LHCN-M2 (cell line): ENCODE data around the gene SYK. TPM values are rescaled to one million over a fixed set of nuclear protein-coding genes. Genes with fewer than 3 reads are reported as not detected.

Experiments
- DNase-seq: peaks from one replicate; pipeline ENCODE4 v3.0.0-alpha.2; 2012; ENCODE audit warnings: low read depth
- total RNA-seq: library from RNA; depleted of rRNA; stranded (reverse); fragments of >200 nt; gene quantifications from 2 replicates; pipeline ENCODE4 v1.2.3, GENCODE V29; 2014

SYK gene
- total RNA-seq, 1 experiment from 2014 or later, result not detected

DNA sequence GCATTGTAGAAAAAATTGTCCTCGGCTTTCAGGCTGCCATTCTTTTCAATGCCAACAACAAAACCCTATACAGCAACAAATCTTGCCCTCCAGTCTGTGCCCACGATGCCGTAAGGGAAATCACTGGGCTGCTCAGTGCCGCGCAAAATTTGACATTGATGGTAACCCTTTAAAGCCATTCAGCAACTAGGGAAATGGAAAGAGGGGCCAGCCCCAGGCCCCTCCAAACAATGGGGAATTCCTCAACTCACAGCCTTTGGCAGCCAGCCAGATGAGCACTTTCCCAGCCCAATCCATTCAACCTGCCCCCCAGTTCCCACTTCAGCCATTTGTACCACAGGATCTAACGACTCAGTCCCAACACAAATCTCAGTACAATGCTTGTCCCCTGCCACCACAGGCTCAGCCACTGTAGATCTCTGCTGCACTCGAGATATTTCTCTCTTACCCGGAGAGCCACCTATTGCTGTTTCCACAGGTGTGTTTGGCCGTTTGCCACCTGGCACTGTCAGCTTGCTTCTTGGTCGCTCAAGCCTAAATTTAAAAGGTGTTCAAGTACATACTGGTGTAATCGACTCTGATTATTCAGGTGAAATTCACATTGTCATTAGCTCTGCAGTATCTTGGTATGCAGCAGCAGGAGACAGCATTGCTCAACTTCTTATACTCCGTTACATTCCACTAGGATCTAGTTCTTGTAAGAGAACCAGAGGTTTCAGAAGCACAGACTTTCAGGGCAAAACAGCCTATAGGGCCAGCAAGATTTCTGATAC, 103.3 kb downstream of the SYK start:
- DNase-seq, result no peak

DNA sequence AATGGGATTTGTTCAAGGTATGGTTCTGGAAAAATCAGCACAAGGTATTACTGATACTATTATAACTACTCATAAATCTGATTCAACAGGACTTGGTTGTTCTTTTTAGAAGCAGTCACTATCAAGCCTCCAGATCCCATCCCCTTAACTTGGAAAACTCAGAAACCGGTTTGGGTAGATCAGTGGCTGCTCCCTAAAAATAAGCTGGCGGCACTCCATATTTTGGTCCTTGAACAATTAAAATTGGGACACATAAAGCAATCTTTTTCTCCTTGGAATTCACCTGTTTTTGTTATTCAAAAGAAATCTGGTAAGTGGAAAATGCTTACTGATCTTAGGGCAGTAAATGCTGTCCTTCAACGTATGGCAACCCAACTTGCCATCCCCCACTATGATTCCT, 104.2 kb downstream of the SYK start:
- DNase-seq, result no peak

DNA sequence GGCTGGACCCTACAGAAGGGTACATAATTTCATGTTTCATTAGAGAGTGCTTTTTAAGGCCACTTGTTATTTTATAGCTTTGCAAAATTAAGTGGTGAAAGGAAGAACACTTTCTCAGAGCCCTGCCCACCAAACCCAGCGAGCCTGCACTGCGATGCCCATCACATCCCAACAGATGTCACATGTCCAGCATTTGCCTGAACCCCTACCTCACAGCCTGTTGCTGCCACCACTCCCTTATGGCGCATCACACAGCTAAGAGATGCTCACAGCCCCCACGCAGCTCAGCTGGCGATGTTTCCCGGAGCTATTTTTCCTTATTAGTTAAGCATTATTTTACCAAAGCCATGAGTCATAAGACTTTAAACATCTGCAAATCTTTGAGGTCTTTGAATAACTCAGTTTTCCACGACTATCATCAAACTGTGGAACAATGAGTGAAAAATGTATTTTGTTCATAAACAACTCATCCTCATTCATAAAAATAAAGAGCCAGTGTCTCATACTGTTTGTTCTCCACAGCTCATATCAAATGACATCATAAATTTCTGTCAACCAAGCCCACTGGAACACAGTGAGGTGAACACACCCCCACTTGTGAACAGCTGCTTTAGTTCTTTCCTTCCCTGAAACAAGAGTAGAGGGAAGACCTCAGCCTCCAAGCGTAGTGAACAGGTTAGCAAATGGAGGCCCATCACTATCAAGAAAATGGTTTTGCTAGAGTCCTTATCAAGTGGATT, 104.9 kb downstream of the SYK start:
- DNase-seq, result peak; percentile 63

DNA sequence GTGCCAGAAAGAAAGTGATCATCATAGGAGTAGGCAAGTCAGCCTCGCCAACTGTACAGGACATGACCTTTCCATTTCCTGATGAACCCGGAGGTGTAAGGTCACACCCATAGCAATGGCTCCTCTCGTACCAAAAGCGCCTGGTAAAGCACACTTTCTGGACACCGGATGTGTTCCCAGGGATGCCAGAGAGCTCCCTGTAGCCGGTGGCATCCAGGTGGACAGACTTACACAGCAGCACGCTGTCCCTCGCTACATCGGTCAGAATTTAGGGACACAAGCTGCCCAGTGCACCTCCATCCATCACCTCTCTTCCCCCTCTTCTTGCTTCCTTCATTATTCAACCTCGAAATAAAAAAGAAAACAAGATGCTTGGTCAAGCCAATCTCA, 105.4 kb downstream of the SYK start:
- DNase-seq, result no peak

DNA sequence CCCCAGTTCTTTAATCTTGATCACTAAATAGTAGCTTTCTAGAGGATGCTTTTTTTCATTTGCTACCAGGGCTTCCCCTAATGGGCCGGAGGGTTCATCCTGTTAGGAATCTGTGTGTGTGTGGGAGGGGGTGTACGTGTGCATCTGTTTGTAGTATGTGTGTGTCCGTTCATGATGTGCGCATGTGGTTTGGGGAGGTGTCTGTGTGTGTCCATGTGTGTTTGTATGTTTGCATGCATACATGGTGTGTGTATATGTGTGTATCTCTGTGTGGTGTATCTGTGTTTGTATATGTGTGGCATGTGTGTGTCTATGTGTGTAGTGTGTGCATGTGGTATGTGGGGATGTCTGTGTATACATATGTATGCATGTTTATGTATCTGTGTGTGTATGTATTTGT, 106.2 kb downstream of the SYK start:
- no peak for DNase-seq

DNA sequence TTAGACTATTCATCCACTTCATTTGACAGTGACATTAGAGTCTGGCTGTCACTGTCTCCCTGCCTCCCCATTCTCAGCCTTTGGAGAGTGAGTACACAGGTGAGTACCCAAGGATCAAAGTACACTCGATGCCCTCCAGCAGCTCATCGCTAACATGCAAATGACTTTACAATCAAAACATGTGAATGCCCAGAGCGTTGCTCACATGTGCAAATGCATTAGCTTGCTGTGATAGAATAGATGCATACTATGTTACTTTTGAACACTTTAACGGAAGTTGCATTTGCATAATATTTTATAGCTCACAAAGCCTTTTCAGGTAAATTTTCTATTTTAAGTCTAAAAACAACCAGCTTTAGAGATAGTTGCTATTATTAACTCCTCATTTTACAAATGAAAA, 107.6 kb downstream of the SYK start:
- no peak for DNase-seq

DNA sequence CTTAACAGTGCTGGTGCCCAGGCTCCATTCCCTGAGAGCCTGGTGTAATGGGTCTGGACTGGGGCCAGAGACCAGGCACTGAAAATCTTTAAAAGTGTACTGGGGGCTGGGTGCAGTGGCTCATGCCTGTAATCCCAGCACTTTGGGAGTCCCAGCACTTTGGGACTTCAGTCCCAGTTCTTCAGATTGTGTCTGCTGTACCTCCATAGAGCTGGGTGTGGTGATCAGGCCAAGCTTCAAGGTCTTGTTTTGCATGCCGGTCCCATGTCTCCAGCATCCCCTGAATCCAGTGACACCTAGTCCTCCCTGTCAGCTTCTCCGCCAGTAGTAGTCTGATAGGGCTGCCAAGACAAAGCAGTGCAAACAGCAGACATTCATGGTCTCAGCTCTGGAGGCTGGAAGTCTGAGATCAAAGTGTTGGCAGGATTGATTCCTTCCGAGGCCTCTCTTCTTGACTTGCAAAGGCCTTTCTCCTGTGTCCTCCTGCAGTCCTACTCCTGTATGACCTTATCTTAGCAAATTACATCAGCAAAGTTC, 108.2 kb downstream of the SYK start:
- DNase-seq, result no peak

DNA sequence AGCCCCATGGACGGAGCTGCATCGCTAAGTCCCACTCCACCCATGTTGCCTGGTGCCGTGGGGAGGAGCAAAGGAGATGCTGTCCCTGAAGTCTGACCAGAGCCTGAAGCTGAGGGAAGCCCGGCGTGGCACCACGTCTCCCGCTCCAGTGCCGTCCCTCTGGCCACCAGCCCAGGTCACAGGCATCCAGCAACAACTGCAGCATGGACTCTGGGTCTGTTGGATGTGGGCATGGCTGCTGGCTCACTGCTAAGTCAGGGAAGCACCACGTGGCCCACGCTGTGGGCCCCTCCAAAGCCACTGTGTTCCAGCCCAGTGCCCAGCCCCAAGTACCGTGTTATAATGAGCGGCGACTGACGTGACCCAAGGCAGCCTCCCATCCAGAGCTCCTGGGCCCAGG, 112.6 kb downstream of the SYK start:
- DNase-seq, result no peak

DNA sequence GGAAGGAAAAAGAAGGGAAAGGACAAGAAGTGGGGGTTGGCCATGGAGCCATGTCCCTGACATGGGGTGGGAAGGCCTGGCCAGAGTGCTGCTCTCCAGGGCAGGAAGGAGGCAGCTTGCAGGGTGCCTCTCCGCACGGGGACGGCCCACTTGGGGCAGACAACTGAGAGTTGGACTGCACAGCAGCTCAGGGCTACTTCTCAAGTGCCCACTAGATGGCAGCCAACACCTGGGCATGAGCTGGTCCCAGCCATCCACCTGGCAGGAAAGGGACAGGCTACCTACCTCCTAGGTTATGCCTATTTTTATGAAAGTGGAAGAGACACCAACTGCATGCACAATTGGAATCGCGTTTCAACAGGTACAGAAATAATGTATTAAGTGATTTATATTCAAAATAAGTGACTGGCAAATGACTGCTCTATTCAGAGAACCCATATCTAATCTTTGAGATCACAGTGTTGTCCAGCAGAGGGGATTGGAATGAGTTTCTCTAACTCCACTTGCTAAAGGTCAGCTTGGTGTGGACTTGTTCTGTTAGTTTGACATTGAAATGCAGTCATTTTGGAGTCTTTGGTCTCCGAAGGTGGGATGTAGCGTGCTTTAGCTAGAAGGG, 113.4 kb downstream of the SYK start:
- DNase-seq, result peak; percentile 55

DNA sequence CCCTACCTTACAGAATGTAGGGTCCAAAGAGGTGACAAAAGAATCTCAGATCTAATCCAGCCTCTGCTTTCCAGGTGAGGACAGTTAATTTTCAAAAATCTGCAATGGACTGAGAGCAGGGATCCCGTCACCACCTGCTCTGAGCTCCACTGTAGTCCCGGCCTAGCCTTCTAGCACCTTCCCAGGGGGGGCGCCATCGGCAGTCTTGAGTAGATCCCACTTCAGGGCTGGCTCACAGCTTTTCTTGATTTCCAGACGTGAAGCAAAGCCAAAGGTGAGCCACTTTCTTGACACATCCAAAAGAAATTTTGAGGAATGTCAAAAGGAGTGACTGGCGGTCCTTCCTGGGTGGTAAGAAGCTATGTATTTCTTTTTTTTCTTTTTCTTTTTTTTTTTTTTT, 114.1 kb downstream of the SYK start:
- peak; percentile 12 for DNase-seq

DNA sequence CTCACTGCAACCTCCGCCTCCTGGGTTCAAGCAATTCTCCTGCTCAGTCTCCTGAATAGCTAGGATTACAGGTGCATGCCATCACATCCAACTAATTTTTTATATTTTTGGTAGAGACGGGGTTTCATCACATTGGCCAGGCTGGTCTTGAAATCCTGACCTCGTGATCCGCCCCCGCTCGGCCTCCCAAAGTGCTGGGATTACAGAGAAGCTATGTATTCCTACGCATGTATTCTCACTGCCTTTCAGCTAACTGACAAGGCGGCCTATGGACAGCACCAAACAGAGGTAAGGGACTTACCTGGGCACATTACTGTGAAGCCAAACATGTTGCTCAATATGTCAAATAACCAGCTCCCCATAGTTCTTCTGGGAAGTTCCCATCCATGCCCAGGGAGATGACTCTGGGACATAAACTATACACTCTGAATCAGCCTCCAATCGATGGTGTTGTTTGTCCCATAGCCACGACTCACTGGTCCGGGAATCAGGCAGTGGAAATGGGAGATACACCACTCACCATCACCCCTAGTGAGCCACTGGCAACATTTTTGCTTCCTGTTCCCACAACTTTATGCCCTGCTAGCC, 114.6 kb downstream of the SYK start:
- DNase-seq, result peak; percentile 20

DNA sequence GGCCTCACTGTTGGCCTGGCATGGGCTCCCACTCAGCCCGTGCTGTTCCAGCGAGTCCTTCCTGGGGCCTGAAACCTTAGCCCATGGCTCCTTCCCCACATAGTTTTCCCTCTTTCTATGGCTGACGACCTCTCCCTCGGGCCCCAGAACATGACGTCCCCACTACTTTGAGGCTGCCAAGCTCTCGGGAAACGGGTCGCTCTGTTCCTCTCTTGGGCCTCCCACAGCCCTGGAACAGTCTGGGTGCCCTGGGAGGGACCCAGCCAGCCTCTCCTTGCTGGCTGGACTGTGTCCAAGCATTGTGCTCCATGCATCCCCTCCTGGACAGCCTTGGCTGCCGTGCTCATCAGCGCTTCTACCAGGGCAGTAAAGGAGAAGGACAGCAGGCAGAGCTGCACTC, 118.3 kb downstream of the SYK start:
- DNase-seq, result no peak

DNA sequence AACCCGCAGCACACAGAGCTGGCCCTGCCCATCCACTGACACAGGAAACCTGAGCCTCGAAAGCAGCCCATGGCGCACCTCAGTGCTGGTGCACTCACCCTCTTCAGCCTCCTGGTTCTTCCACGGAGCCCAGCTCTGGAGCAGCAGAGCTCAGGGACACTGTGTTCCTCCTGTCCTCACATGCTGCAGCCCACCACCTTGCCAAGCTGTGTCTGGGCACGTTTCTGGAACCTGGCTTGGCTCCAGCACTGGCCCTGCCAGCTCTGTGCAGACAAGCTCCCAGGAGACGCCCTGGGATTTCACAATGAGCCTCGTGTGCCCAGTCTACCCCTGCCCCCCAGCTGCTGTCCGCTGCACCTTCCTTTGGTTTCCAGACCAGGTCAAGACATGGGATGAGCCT, 119.5 kb downstream of the SYK start:
- peak; percentile 20 for DNase-seq

DNA sequence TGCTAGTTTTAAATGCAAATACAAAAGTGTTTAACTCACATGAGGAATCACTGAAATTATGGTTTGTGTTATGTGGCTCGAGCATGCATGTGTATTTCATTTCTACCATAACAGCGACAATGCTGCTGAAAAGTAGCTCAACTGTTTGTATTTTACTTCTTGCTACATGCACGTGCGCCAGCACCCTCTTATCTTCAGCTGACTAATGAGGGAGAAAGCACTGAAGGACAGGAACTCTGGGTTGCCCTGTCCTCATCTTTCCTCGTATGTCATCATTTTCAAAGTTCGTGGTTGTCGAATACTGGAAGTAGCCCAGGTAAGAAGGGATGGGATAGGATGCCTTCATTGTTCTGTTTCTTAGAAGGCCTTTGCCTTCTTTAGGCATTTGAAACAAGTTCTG, 120.3 kb downstream of the SYK start:
- DNase-seq, result no peak

DNA sequence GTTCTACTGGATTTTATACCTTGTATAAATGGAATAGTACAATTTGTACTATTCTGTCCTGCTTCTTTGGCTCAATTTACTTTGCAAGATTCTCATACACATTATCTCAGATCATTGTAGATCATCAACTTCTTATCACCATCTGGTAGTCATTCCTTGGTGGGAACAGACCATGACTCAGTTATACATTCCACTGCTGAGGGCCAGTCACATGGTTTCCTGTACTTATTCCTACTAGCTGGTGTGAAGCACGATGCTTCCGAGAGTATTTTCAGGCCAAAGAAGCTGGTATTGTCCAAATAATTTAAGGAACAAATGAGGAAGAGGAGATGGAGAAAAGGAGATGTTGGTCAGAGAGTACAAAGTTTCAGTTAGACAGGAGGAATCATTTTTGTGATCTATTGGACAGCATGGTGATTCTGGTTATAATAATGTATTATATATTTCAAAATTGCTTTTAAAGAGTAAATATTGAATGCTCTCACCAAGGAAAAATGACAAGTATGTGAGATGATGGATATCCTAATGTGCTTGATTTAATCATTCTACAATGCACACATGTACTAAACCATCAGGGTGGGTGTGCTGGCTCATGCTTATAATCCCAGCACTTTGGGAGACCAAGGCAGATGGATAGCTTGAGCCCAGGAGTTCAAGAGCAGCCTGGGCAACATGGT, 124.1 kb downstream of the SYK start:
- peak; percentile 53 for DNase-seq

DNA sequence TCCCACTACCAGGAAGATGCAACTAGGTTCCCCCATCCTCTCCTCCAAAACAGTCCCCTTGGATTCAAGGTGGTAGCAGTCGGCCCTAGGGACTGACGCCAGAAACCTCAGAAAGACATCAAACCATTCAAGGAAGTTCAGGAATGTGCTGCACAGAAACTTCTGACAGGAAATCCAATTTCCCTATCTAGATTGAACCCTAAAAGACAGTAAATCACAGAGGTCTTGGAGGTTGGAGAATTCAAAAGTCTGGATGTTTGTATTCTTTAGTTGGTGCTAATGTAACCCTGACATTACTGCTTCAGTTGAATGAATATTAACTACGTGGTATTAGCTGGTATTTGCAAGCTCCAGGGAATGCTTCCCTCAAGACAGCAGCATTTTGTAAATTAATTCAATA, 125.3 kb downstream of the SYK start:
- DNase-seq, result no peak

DNA sequence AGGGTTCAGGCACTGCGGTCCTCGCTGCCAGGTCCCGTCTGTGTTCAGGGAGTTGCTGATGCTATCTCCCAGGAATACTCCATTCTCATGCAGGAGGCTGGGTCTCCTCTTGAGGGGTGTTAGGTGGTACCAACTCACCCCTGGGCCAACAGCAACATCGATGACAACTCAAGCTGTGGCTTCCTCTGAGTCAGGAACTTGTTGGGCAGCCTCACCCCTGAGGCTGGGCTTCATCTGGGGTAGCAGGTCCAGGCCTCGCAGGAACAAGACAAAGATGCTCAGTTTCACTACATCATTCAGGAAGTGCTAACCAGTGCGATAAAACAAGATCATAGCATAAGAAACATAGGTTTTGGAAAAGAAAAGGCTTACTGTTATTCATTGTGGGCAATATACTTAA, 125.9 kb downstream of the SYK start:
- no peak for DNase-seq

DNA sequence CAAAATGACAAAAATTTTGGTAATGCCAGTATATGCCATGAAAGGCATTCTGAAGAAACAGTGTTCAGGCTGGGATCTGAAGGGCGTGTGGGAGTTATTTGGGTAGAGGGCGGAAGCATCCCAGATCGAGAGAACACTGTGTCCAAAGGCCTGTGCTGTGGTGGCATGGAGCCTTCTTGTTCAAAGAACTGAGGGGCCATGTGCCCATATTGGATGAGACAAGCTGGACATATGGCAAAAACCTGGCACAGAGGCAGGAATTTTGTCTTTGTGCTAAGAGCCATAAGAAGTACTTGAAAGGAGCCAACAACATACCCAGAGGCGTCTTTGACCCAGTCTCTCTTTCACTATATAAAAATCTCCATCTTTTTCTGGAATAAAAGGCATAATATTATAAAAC, 128.0 kb downstream of the SYK start:
- DNase-seq, result no peak

DNA sequence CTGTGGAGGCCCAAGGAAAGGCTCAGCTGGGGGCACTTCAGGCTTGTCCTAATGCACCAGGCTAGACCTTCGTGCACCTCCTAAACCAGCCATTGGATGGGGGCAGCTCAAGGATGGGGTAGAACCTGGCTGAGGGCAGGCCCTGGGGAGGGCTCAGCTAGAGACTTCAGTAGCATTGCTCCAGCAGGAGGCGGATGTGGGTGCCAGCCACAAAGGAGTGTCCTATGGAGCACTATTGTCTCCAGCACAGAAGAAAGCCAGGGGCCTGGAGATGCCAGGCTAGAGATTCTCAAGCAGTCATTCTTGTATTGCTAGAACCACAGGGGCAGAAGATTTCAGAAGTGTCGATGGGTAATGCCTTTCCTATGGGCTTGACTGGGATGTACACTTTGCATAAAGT, 131.8 kb downstream of the SYK start:
- no peak for DNase-seq

DNA sequence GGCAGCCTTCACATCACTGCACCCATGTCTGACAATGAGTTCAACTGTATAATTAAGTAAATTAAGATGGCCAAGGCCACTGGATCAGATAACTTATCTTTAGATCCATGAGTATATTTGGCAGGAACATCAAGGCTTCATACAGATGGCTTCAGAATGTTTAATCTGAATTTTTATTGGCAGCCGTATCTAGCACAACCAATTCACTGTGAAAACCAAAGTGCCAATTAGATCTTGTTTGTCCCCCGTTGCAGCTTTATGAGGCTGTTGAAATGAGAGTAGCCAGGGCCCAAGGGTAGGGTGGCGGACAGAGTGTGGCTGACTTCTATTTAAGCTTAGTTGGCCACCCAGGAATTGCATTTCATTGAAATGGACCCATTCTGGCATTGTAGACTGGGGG, 137.7 kb downstream of the SYK start:
- no peak for DNase-seq

DNA sequence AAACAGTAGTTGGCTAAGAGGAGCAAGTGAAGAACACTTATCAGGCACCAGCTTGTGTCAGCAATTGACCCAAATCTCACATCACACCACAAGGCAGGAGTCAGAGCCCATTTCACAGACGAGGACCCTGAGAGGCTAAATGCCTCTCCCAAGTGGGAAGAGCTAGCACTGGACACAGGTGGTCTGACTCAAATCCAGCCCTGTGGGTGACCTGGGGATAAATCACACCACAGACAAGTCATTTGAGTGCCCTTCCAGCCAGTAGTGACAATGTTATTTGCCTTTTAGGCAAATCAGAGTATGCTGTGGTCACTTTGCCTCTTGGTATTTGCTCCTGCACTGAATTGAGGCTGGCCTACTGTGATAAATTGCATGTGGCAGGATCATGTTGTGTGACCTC, 138.7 kb downstream of the SYK start:
- no peak for DNase-seq

DNA sequence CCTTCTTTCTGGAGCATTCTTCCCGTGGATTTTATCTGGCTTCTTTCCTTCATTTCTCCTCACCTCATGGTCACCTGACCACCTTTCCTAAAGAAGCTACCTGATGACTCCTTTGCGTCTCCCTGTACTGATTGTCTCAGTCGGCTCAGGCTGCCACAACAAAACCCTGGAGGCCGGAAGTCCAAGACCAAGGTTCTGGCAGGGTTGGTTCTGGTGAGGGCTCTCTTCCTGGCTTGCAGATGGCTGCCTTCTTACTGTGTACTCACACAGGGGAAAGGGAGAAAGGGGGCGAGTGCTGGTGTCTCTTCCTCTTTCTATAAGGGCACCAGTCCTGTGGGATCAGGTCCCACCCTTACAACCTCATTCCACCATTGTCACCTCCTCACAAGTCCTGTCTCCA, 140.0 kb downstream of the SYK start:
- no peak for DNase-seq
